GM18520 (cell line): ENCODE measurements around the gene WDR43.

ENCODE experiments used
- ATAC-seq: cut with Tn5 transposase; IDR thresholded peaks from one replicate; pipeline ENCODE4 v1.9.1; 2021; ENCODE audit not compliant: unreplicated experiment

The WDR43 gene

GRCh38 chr2:28909655-28910353 lies 15.3 kb downstream of the WDR43 start:
- no peak for ATAC-seq

DNA sequence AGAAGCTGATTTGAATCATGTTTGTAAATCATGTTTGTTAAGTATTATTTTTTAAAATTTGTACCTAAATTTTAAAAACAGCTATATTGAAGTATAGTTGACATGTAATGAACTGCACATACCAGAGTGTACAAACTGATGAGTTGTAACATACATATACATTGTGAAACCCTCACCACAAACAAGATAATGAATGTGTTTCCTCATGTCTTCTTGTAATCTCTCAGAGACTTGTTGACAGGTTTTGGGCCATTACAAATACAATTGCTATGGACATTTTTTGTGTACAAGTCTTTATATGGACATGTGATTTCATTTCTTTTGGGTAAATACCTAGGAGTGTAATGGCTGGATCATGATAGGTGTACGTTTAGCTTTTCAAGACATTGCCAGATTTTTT lies 21.5 kb downstream of the WDR43 start:
- ATAC-seq: no peak

- no peak for ATAC-seq
Measured at GRCh38 chr2:28926847-28927246, 32.4 kb downstream of the WDR43 start.

- ATAC-seq: no peak
Measured at GRCh38 chr2:28927469-28927868, 33.0 kb downstream of the WDR43 start.

DNA sequence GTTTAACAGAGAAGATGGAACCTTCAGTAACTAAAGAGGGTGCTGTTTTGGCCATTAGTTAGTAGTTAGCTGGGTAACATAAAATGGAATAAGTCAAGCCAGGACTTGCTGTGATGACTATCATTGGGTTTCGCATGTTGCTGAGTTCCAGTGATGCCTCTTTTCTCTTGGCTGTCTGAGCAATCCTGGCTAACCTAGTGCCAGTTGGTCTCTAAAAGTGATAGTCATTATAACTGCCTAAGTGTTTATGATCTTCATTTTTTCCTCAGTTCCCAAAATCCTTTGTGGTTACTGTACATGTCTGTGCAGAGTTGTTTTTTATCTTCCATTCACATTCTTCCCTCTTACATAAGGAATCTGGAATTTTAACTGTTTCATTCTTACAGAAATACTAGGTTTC lies 33.4 kb downstream of the WDR43 start:
- ATAC-seq: no peak

- no peak for ATAC-seq
Measured at GRCh38 chr2:28929581-28929980, 35.1 kb downstream of the WDR43 start.

GRCh38 chr2:28930205-28930604 lies 35.7 kb downstream of the WDR43 start:
- ATAC-seq: no peak

DNA sequence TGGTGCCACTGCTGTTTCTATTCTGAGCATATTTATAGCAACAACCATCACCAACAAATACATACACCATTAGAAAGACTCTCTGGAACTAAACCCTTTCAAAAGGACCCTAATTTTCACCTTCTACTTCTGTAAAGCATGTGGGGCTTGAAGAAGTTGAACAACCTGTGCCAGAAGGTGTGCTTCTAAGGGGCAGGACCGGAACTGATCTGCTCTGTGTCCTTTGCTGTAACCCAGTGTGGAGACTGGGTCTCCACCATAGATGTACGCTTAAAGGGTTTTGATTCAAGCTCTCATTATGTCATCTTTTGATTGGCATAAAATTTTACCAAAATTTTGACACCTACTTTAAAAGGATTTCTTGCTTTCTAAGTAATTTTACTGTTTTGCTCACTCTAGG lies 40.3 kb downstream of the WDR43 start:
- ATAC-seq: no peak

DNA sequence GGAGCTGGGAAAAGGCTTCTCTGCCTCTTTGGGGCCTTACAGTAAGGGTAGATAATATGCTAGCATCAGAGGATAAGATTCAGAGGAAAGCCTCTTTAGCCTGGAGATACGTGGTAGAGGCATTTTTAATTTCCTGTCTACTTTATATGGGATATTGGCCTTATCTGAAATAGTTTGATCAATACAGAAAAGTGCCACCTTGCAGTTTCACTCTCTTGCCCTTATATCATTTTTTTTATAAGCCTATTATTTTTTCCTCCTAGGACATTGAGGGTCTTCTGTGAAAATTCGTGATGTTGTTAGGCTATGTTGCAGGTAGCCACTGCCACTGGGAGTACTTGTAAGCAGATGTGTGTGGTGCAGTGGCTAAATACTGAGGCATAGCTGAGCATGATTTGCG lies 46.5 kb downstream of the WDR43 start:
- ATAC-seq: no peak

GRCh38 chr2:28944535-28945248 lies 50.2 kb downstream of the WDR43 start:
- ATAC-seq: no peak

GRCh38 chr2:28948160-28948559 lies 53.7 kb downstream of the WDR43 start:
- no peak for ATAC-seq

GRCh38 chr2:28949190-28949589 lies 54.7 kb downstream of the WDR43 start:
- no peak for ATAC-seq

DNA sequence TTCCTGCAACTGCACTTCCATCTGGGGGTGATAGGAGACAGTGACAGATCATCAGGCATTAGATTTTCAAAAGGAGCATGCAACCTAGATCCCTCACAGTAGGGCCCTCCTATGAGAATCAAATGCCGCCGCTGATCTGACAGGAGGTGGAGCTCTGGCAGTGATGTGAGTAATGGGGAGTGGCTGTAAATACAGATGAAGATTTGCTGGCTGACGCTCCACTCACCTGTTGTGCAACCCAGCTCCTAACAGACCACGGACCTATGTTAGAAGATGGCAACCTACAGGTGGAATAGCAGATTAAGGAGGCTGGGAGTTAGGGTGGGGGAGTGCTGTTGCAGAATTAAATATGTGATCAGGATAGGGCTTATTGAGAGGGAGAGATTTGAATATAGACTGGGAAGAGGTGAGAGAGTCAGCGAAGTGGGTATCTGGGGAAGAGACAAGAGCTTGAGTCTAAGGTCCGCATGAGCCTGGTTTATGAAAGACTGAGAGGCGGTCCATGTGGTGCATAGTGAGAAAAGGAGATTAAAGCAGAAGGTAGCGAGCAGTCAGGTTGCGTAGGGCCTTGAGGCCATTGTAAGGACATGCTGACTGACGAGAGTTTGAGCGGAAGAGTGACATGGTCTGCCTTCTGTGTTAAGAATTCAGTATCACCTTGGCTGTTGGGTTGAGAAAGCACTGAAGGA lies 55.3 kb downstream of the WDR43 start:
- ATAC-seq: no peak

DNA sequence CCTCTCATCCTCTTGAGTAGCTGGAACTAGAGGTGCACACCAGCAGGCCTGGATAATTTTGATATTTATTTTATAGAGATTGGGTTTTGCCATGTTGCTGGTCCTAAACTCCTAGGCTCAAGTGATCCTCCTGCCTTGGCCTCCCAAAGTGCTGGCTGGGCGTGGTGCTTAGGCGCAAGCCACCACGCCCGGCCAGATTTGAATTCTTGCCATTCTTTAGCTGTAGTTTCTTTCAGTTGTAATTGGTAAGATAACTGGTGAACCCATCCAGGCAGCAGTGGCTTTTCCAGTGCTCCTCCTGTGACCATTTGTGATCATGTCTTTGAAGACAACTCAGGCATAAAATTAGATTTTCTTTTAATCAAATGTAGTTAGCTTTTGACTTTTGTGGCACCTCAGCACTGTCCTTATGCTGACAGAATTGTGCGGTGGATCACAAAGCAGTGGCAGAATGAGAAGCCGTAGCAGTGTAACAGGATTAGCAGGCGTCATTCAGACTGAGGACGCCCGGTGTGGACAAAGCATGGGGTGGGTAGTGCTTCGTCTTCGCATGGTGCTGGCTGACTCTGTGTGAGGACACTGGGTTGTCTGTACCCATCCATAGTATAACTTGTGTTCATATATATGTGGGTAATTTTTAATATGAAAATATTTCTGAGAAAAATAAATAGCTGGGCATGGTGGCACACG lies 56.6 kb downstream of the WDR43 start:
- ATAC-seq: no peak

- no peak for ATAC-seq
Measured at GRCh38 chr2:28951910-28952835, 57.7 kb downstream of the WDR43 start.

DNA sequence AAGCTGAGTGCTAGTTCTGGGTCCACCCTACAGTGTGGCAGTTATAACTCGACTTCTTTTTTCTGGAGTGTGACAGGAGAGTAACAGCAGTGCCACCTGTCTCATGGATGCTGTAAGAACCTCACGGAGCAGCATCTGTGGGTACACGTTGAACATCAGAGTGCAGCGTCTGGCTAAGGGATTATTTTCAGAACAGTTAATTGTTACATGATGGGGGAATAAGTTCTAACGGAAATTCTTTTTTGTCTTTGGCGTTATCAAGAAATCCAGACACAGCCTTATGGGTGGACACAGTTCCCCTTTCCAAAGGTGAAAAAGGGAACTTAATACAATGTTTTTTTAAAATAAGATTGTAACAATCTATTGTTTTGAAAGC lies 58.4 kb downstream of the WDR43 start:
- ATAC-seq: no peak

DNA sequence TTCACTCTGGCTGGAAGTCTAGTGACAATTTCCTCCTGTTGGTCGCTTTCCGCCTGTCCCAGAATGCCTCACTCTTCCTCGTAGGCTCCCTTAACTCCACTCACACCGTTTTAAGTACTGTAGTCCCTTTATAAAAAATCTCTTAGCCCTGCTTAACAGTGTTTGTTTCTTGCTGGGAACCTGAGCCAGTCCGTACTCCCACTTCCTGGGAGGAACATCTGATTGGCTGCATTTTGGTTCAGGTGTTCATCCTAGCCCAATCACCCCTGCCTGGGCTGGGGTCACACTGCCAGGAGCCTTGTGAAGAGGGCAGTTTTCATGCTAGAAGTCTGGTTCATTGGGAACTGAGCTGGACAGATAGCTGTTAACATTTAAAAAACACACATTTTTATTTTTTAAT lies 61.0 kb downstream of the WDR43 start:
- ATAC-seq: no peak

DNA sequence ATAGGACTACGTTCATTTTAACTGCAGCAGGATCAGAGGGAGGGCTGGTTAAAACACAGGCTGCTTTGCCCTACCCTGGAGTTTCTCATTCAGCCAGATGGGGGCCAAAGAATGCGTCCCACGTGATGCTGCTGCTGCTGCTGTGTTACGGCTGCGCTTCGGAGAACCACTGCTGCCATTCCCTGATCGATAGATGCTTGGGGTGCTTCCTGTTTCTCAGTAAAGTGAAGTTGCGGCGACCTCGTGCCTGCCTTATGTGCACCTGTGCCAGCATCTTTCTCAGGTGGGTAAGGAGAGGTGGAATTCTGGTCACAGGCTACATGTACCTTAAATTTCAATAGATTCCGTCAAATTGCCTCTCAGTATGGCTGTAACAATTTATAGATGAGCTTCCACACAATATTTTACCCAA lies 62.0 kb downstream of the WDR43 start:
- no peak for ATAC-seq

DNA sequence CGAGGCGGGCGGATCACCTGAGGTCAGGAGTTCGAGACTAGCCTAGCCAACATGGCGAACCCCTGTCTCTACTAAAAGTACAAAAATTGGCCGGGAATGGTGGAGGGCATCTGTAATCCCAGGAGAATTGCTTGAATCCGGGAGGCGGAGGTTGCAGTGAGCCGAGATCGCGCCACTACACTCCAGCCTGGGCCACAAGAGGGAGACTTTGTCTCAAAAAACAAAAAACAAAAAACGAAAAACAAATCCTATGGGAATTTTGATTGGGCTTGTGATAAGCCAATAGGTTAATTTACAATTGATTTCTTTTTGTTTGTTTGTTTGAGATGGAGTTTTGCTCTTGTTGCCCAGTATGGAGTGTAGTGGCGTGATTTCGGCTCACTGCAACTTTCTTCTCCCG lies 62.4 kb downstream of the WDR43 start:
- ATAC-seq: no peak

- no peak for ATAC-seq
Measured at GRCh38 chr2:28958689-28959088, 64.2 kb downstream of the WDR43 start.

- ATAC-seq: no peak
Measured at GRCh38 chr2:28960401-28960800, 65.9 kb downstream of the WDR43 start.
